SU-DHL-6 (cell line): ENCODE results near the gene NBPF1.
"Not testable (repeated sequence)": the region's sequence is repeated elsewhere in the genome, so short reads cannot be mapped to it uniquely, and the experiment has no call there.

Experiments
- CTCF ChIP-seq: fragments of 200-600 bp; sonication (generic); IDR thresholded peaks from one replicate; pipeline ENCODE4 v1.5.1; 2017; ENCODE audit warnings: antibody characterized with exemption, mild to moderate bottlenecking, low read length, moderate library complexity; ENCODE audit not compliant: insufficient read depth, poor library complexity, severe bottlenecking
- EZH2phosphoT487 ChIP-seq: fragments of 200-600 bp; sonication (generic), shearing (Covaris generic); conservative IDR thresholded peaks from 2 replicates; pipeline ENCODE4 v1.6.1; 2018; ENCODE audit warnings: mild to moderate bottlenecking, antibody characterized with exemption, low read length, moderate library complexity, mixed read lengths

- TF ChIP-seq CTCF, EZH2phosphoT487: not testable (repeated sequence)
Observed at GRCh38 chr1:16658234-16658633, 44.9 kb upstream of the NBPF1 start.
